ENCODE measurements around the gene ASAP2. TPM values are rescaled to one million over a fixed set of nuclear protein-coding genes. Genes with fewer than 3 reads are reported as not detected.

Gene ASAP2
- total RNA-seq, 1 experiment from 2014 or later: 14.3 TPM

DNA sequence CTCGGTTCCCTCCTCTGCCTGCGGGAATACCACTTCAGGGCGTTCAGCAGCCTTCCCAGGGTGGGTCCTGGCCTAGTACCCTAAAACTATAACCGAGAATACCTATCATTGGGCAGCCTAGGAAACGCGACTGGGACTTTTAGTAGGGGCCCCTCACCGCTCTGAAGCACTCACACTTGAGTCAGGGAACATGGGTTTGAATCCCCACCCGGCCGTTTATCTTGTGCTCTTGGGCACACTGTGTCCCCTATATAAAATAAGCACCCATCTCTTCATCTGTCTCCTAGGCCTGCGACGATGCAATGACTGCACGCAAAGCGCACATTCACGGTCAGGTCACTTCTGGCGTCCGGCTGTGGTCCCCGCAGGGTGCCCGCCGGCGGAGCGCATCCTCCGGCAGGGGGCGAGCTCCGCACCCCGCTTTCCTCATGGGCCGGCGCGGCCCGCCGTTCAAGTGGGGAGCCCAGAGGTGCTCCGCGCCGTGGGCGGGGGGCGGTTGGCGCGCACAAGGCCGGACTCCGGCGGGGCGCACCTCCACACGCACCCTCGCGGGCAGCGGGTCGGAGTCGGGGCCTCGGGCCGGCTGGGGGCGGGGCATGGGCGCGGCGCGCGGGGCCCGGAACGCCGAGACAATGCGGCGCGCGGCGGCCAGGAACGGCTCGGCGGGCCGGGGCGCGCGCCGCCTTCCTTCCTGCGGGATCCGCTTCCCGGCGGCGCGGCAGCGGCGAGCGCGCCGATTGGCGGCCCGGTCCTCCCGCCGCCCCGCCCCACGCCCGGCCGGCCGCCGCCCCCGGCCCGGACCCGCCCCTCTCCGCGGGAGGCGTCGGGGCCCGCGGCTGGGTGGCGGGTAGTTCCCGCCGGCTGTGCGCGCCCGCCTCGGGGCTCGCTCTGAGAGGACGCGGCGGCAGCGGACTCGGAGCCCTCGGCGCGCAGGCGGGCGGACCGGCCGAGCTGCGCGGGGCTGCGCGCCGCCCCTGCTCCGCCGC, at the start of gene ASAP2 (continued):
- TF ChIP-seq E2F5 (CRISPR knock-in tag; IDR thresholded peaks at IDR 0.05) (peak; percentile 55; the same call in 1 of the 2 replicates), PREB (CRISPR knock-in tag; IDR thresholded peaks at IDR 0.05; ENCODE audit: borderline replicate concordance) (no peak), AFF4 (CRISPR knock-in tag; IDR thresholded peaks at IDR 0.05; ENCODE audit: borderline replicate concordance) (no peak), ZNF232 (CRISPR knock-in tag; IDR thresholded peaks at IDR 0.05) (no peak), ATF1 (CRISPR knock-in tag; IDR thresholded peaks at IDR 0.05) (no peak), CBFB (CRISPR knock-in tag; IDR thresholded peaks at IDR 0.05; ENCODE audit: low read depth) (0 out of 2 replicates have a peak, but pooled peaks have one; percentile 18), IRF2 (CRISPR knock-in tag; IDR thresholded peaks at IDR 0.05; ENCODE audit: borderline replicate concordance, low read depth) (no peak), FOXP1 (CRISPR knock-in tag; IDR thresholded peaks at IDR 0.05; ENCODE audit: borderline replicate concordance) (peak; percentile 77; the same call in 1 of the 2 replicates), GABPB1 (CRISPR knock-in tag; IDR thresholded peaks at IDR 0.05) (no peak), SMAD4 (CRISPR knock-in tag; IDR thresholded peaks at IDR 0.05) (no peak), NR2C2 (CRISPR knock-in tag; IDR thresholded peaks at IDR 0.05) (no peak), ZNF423 (CRISPR knock-in tag; IDR thresholded peaks at IDR 0.05) (peak; percentile 80), NR3C1 (CRISPR knock-in tag; conservative IDR thresholded peaks at IDR 0.05; ENCODE audit: low read depth) (no peak), CREM (CRISPR knock-in tag; IDR thresholded peaks at IDR 0.05) (0 out of 2 replicates have a peak, but pooled peaks have one; percentile 29), RORB (CRISPR knock-in tag; IDR thresholded peaks at IDR 0.05) (no peak), JAZF1 (CRISPR knock-in tag; IDR thresholded peaks at IDR 0.05) (no peak), ZNF416 (CRISPR knock-in tag; IDR thresholded peaks at IDR 0.05) (no peak)
- TF ChIP-seq, protein P1, sequence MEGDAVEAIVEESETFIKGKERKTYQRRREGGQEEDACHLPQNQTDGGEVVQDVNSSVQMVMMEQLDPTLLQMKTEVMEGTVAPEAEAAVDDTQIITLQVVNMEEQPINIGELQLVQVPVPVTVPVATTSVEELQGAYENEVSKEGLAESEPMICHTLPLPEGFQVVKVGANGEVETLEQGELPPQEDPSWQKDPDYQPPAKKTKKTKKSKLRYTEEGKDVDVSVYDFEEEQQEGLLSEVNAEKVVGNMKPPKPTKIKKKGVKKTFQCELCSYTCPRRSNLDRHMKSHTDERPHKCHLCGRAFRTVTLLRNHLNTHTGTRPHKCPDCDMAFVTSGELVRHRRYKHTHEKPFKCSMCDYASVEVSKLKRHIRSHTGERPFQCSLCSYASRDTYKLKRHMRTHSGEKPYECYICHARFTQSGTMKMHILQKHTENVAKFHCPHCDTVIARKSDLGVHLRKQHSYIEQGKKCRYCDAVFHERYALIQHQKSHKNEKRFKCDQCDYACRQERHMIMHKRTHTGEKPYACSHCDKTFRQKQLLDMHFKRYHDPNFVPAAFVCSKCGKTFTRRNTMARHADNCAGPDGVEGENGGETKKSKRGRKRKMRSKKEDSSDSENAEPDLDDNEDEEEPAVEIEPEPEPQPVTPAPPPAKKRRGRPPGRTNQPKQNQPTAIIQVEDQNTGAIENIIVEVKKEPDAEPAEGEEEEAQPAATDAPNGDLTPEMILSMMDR (IDR thresholded peaks at IDR 0.05): peak; percentile 49
- TF ChIP-seq, protein P2, sequence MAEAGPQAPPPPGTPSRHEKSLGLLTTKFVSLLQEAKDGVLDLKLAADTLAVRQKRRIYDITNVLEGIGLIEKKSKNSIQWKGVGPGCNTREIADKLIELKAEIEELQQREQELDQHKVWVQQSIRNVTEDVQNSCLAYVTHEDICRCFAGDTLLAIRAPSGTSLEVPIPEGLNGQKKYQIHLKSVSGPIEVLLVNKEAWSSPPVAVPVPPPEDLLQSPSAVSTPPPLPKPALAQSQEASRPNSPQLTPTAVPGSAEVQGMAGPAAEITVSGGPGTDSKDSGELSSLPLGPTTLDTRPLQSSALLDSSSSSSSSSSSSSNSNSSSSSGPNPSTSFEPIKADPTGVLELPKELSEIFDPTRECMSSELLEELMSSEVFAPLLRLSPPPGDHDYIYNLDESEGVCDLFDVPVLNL (CRISPR knock-in tag; IDR thresholded peaks at IDR 0.05; ENCODE audit: borderline replicate concordance, low read depth): 0 out of 2 replicates have a peak, but pooled peaks have one; percentile 20
- TF ChIP-seq, protein P3, sequence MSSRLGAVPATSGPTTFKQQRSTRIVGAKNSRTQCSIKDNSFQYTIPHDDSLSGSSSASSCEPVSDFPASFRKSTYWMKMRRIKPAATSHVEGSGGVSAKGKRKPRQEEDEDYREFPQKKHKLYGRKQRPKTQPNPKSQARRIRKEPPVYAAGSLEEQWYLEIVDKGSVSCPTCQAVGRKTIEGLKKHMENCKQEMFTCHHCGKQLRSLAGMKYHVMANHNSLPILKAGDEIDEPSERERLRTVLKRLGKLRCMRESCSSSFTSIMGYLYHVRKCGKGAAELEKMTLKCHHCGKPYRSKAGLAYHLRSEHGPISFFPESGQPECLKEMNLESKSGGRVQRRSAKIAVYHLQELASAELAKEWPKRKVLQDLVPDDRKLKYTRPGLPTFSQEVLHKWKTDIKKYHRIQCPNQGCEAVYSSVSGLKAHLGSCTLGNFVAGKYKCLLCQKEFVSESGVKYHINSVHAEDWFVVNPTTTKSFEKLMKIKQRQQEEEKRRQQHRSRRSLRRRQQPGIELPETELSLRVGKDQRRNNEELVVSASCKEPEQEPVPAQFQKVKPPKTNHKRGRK (CRISPR knock-in tag; IDR thresholded peaks at IDR 0.05; ENCODE audit: borderline replicate concordance): no peak
- TF ChIP-seq, protein P4, sequence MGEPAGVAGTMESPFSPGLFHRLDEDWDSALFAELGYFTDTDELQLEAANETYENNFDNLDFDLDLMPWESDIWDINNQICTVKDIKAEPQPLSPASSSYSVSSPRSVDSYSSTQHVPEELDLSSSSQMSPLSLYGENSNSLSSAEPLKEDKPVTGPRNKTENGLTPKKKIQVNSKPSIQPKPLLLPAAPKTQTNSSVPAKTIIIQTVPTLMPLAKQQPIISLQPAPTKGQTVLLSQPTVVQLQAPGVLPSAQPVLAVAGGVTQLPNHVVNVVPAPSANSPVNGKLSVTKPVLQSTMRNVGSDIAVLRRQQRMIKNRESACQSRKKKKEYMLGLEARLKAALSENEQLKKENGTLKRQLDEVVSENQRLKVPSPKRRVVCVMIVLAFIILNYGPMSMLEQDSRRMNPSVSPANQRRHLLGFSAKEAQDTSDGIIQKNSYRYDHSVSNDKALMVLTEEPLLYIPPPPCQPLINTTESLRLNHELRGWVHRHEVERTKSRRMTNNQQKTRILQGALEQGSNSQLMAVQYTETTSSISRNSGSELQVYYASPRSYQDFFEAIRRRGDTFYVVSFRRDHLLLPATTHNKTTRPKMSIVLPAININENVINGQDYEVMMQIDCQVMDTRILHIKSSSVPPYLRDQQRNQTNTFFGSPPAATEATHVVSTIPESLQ (CRISPR knock-in tag; IDR thresholded peaks at IDR 0.05): no peak
- TF ChIP-seq, protein P5, sequence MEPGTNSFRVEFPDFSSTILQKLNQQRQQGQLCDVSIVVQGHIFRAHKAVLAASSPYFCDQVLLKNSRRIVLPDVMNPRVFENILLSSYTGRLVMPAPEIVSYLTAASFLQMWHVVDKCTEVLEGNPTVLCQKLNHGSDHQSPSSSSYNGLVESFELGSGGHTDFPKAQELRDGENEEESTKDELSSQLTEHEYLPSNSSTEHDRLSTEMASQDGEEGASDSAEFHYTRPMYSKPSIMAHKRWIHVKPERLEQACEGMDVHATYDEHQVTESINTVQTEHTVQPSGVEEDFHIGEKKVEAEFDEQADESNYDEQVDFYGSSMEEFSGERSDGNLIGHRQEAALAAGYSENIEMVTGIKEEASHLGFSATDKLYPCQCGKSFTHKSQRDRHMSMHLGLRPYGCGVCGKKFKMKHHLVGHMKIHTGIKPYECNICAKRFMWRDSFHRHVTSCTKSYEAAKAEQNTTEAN (CRISPR knock-in tag; IDR thresholded peaks at IDR 0.05): no peak

Measured in WTC11 (cell line).